HL-60 (cell line): Measurements from ENCODE around the gene MSI2.

Experiments
- DNase-seq, 2 experiments: peaks; one replicate each; pipeline ENCODE4 v3.0.0-alpha.2; 2010 to 2020; ENCODE audit warnings: low read depth in 1 of 2, low spot score in 1 of 2
- H3K27ac ChIP-seq: fragments of 250-450 bp; sonication (Bioruptor Pico); replicated peaks from 2 replicates; pipeline ENCODE4 v1.5.1; 2020; ENCODE audit warnings: mild to moderate bottlenecking, moderate library complexity
- H3K27me3 ChIP-seq: fragments of 250-450 bp; sonication (Bioruptor Pico); 2 replicates; pipeline ENCODE4 v1.5.1; 2021; ENCODE audit warnings: mild to moderate bottlenecking, moderate library complexity; ENCODE audit not compliant: insufficient read depth, poor library complexity, severe bottlenecking
- H3K4me3 ChIP-seq: replicated peaks from 2 replicates; pipeline ENCODE4 v1.5.1; 2011; ENCODE audit warnings: mild to moderate bottlenecking, control low read depth, low read length; ENCODE audit not compliant: insufficient read depth
- CTCF ChIP-seq: IDR thresholded peaks from one replicate; pipeline ENCODE4 v1.5.1; 2011; ENCODE audit warnings: low read length, control low read depth, inconsistent platforms; ENCODE audit not compliant: insufficient read depth
- GABPA ChIP-seq: IDR thresholded peaks from 2 replicates; pipeline ENCODE4 v1.6.1; 2012; ENCODE audit warnings: low read depth
- POLR2AphosphoS5 ChIP-seq: IDR thresholded peaks from 2 replicates; pipeline ENCODE4 v1.6.1; 2012; ENCODE audit warnings: low read depth
- SPI1 ChIP-seq: IDR thresholded peaks from 2 replicates; pipeline ENCODE4 v1.6.1; 2012; ENCODE audit warnings: low read depth, mild to moderate bottlenecking, borderline replicate concordance
- TF ChIP-seq, protein P1 (sequence below): IDR thresholded peaks from 2 replicates; pipeline ENCODE4 v1.6.1; 2012; ENCODE audit warnings: low read depth; ENCODE audit not compliant: insufficient replicate concordance

MSI2 gene

GRCh38 chr17:57692770-57693169 lies 436.4 kb downstream of the MSI2 start:
- no peak for DNase-seq
- no peak overlapping the region for H3K4me3 ChIP-seq
- no peaks in the 10 kb centered on the region for H3K27me3 ChIP-seq
- H3K27ac ChIP-seq, result no peak overlapping the region
- TF ChIP-seq, protein P1, sequence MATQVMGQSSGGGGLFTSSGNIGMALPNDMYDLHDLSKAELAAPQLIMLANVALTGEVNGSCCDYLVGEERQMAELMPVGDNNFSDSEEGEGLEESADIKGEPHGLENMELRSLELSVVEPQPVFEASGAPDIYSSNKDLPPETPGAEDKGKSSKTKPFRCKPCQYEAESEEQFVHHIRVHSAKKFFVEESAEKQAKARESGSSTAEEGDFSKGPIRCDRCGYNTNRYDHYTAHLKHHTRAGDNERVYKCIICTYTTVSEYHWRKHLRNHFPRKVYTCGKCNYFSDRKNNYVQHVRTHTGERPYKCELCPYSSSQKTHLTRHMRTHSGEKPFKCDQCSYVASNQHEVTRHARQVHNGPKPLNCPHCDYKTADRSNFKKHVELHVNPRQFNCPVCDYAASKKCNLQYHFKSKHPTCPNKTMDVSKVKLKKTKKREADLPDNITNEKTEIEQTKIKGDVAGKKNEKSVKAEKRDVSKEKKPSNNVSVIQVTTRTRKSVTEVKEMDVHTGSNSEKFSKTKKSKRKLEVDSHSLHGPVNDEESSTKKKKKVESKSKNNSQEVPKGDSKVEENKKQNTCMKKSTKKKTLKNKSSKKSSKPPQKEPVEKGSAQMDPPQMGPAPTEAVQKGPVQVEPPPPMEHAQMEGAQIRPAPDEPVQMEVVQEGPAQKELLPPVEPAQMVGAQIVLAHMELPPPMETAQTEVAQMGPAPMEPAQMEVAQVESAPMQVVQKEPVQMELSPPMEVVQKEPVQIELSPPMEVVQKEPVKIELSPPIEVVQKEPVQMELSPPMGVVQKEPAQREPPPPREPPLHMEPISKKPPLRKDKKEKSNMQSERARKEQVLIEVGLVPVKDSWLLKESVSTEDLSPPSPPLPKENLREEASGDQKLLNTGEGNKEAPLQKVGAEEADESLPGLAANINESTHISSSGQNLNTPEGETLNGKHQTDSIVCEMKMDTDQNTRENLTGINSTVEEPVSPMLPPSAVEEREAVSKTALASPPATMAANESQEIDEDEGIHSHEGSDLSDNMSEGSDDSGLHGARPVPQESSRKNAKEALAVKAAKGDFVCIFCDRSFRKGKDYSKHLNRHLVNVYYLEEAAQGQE, result no peak
- TF ChIP-seq POLR2AphosphoS5, result no peak
- TF ChIP-seq CTCF, result no peak
- TF ChIP-seq SPI1, result no peak
- no peak for TF ChIP-seq GABPA

DNA sequence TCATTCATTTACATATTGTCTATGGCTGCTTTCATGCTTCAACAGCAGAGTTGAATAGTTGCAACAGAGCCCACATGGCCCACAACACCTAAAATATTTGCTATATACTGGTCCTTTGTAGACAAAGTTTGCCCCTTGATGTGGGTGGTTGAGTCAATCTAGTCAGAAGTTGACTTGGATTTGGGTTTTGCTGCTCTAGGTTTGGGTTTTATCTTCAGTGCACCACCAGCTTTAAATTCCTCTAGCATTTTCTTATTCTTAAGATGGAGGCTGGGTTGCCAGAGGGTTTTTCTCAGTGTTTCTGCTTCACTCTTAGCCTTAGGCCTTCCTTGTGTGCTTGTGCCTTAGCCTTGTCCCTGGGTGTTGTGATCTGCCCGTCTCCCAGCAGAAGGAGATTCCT lies 437.7 kb downstream of the MSI2 start:
- DNase-seq, result no peak
- Histone ChIP-seq H3K4me3 (no peak overlapping the region), H3K27ac (no peak overlapping the region), H3K27me3 (no peaks in the 10 kb centered on the region)
- no peak for TF ChIP-seq GABPA
- TF ChIP-seq SPI1, result no peak
- no peak for TF ChIP-seq POLR2AphosphoS5
- TF ChIP-seq CTCF, result no peak
- TF ChIP-seq, protein P1, result no peak

GRCh38 chr17:57696050-57696449 lies 439.7 kb downstream of the MSI2 start:
- Histone ChIP-seq H3K27ac (no peak overlapping the region), H3K4me3 (no peak overlapping the region), H3K27me3 (no peaks in the 10 kb centered on the region)
- no peak for DNase-seq
- TF ChIP-seq, protein P1, result no peak
- TF ChIP-seq SPI1, result no peak
- no peak for TF ChIP-seq GABPA
- no peak for TF ChIP-seq POLR2AphosphoS5
- TF ChIP-seq CTCF, result no peak
